ENCODE results near the gene MED12L.

The MED12L gene

DNA sequence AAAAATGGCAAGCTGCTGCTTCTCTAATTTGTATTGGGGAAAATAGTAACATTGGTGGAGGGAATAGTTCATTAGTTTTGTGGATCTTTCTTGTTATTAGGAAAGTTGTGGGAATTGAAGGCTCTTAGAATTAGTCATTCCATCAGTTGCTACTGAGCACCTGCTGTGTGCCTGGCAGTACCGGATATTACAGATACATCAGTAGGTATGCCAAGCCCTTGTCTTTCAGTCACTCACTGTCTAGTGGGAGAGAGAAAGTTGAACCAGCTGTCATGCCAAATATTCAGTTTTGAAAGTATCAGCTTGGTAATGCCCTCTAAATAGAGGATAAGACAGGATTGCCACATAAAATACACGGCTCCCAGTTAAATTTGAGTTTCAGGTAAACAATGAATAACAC, 342.9 kb downstream of the MED12L start:
- DNase-seq, result no peak

DNA sequence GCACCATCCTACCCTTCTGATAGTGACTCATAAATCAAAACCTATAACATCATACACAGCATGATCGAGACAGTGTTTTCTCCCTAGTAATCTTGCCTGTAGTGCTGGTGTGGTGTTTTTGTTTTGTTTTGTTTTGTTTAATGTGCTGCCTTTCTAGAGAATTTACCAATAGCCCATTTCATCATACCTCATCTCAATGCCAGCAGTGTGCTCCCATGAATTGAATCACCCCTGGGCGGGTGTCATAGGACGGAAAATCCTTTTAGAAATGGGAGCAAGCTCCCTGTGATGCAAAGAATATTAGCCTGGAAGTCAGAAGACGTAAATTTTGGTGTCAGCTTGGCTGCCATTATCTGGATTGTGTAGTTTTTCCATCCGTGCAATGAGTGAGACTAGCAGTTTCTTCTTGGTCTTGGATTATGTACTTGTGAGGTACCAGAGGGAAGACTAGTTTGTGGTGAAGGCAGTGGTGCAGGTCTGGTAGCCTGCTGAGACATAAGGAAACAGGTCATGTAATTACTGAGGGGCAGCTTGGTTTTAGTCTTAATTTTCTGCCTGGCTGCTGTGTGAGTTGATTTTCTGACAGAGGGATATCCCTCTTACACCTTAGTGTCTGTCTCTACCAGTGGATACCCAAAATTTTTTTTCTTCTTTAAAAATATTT, 345.5 kb downstream of the MED12L start:
- DNase-seq, result no peak

GRCh38 chr3:151431940-151432339, 346.5 kb downstream of the MED12L start:
- DNase-seq, result no peak

GRCh38 chr3:151432616-151433372, 347.3 kb downstream of the MED12L start:
- DNase-seq, result no peak

DNA sequence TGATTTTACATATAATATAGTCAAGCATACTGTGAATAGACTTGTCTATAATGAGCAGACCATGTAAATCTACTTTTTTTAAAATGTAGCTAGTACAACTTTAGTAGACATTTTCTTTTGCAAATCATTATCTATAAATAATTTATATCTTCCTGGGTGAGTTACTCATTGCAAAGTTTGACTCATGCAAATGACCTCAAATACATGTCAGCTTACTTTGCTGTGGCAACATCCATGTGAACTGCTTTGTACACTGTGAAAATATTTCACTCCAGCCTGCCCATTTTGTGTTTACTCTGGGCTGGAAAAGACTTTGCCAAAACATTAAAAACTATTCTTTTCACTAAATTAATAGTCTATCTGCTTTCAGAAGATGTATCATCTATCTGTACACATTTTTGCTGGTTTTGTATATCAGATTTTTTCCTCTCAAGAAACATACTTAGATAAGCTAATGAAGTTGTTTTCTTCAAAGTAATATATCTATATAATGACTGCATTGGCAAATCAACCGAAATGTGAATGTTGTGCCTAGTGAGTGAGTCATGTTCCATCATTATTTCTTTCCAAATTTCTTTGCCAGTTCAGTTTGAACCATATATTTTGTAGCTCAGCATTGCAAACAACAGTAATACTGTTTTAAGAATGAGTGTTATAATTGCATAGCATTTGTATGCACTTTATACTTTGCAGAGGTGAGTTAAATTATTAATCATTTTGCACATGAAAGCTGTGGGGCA, 348.9 kb downstream of the MED12L start:
- DNase-seq, result no peak

- no peak for DNase-seq
Measured at GRCh38 chr3:151436675-151437446, 351.4 kb downstream of the MED12L start.

- no peak for DNase-seq
Measured at GRCh38 chr3:151437906-151438305, 352.4 kb downstream of the MED12L start.

DNA sequence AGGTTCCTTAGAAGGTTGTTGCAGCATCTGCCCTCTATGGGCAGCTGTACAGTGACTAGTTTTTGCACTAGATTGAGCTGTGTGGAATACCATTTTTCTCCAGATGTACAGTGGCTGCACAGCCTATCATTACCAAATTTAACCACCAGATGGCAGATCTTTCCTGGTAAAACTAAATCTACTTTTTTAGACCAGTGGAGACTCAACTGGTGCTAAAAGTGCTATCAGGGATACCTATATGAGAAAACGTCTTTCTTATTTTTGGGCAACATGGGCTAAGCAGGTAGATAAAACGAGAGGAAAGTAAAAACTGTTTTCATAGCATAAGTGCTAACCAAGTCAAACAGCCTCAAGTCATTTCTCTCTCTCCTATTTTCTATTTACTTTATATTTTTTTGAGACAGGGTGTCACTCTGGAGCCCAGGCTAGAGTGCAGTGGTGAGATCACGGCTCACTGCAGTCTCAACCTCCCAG, 354.2 kb downstream of the MED12L start:
- no peak for DNase-seq

DNA sequence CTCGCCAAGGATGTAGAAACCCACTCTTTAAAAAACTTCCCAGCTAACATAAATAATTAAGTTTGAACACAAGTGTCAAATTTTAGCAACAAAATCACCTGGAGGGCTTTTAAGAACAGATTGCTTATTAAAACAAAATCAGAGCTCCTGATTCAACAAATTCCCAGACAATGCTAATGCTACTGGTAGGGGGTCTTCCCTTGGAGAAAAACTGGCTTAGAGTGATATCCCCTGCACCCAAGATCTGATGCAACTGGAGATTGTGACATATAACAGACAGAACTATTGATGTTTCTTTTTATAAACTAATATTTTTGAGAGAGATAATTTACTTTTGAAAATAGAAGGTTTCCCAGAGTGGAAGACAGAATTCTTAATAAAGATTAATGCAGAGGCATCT, 355.5 kb downstream of the MED12L start:
- no peak for DNase-seq

DNA sequence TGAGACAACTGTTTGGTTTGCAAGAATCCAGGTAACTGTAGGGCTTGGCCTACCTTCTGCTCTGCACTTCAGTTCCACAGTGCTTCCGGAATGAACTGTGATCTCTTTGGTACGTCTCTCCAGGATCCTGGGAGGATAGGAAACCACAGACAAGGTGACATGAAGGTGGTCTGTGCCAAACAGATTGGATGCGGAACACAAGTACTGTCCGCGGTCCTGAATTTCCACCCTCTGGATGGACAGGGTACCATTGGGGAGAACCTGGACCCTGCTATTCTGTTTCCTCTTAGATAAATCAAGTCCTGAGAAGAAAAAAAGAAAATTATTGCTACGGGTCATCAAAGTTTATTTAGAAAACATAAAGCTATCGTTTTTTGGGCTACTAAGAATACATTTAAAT, 358.1 kb downstream of the MED12L start:
- no peak for DNase-seq

- DNase-seq, result no peak
Measured at GRCh38 chr3:151445273-151446001, 360.0 kb downstream of the MED12L start.

DNA sequence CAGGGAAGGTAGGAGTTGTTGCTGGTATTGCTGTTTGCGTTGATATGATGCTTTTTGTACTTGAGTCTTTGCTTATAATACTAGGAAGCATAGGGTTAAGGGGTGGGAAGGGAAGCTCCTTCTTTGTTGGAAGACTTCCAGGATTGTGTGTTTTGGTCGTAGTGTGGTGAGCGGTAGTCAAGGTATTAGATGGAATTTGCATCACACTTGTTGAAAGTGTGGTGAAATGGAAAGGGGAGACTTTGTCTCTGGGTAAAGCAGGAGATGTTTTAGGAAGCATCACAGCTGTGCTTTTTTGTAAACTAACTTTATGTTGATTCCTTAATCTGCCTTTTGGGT, 360.5 kb downstream of the MED12L start:
- no peak for DNase-seq

DNA sequence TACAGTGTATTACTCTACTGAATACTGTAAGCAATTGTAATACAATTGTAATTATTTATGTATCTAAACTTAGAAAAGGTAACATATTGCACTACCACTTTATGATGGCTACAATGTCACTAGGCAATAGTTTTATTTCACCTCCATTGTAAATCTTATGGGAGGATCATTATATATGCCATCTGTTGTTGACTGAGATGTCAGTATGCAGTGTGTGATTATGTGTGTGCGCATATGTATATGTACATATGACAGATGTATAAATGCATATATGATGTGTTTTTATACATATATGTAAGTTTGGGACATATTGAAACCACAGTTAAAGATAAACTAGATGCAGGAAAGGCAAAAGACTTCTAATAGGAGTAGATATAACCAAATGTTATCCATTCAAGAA, 366.9 kb downstream of the MED12L start:
- DNase-seq, result no peak

DNA sequence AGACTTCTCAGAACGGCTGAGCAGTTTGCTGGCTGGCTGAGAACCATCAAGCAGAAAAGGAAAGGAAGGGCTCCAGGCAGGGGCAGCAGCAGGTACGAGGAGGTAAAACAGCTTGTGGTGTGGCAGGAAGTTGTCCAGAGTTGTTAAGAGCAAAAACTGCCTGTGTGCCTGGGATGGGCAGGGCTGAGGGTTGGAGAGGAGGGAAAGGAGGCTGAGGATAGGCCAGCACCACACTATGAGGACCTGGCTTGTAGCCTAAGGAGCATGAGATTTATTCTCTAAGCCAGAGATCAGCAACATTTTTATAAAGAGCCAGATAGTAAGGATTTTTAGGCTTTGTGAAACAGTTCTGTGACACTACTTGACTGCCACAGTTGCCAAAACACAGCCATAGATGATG, 367.4 kb downstream of the MED12L start:
- DNase-seq, result no peak

- no peak for DNase-seq
Measured at GRCh38 chr3:151456065-151456464, 370.6 kb downstream of the MED12L start.

DNA sequence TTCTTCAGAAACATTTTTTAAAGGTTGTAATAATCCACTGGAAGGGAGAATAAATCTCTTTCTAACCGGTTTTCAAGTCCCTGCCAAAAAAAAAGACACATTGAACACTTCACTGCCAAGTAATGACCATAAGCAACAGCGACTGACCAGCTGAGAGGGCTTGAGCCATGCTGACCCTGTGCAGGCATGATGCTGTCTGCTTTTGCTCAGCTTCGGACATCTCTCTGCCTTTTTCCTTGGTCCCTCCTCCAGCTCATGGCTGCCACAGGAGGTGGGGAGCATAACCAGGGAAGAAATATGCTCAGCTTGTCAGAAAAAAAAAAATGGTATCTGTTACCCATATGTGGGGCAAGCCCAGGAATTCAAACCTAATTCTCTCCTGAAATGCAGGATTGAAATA, 373.9 kb downstream of the MED12L start:
- DNase-seq, result no peak

GRCh38 chr3:151460228-151460627, 374.8 kb downstream of the MED12L start:
- no peak for DNase-seq

DNA sequence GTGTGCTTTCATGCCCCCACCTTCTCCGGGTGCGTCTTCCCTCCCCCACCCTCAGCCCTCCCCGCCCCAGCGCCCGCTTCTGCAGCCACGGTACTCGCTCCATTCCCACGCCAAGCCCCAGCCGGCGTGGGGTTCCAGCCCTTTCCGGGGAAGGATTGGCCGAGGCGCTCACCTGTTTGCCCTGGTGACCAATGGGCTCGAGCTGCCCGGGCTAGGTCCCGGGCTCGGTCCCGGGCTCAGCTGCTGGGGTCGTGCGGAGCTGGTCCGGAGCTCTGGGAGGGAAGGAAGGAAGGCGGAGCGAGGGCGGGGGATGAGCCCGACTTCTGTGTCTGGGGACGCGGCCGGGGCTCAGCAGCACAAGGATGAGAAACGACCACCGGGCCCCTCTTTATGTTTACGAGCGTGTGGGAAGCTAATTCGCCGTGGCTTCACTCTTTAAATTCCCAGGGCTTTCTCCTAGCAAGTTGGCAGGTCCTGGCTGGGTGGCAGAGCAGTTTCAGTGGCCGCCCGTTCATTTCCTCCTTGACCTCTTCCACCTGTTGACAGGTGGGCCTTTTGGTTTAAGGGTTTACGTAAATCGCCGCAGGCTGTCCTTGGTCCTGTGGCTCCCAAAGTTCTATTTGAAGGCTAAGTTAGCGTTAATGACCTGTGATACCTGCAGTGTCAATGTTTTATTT, 375.4 kb downstream of the MED12L start, which contains the start of gene IGSF10:
Gene IGSF10, minus strand, starts transcription at position 288 of the 677 bp plus-strand sequence. CDS start 2,352 bp downstream, outside the sequence.
- DNase-seq, result no peak

DNA sequence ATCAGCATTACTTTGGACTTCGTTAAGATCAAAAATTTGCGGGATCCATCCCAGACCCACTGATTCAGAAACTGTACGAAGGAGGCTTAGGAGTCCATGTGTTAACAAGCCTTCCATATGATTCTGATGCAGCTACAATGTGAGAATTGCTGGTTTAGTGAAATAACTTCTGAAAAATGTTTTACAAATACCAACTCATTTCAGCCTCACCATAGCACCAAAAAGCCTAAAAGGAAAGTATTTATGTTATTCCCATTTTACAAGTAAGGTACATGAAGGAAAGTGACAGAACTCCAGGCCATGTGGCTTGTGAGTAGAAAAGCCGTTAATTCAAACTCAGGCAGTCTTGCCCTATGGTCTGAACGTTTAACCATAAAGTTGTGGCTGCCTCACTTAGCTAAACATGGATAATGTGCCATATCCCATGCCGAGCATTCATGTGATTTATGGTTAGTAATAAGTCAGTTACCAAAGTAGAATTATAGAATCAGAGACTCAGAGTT, 376.9 kb downstream of the MED12L start:
- DNase-seq, result no peak

GRCh38 chr3:151462991-151463390, 377.5 kb downstream of the MED12L start:
- DNase-seq, result no peak

- DNase-seq, result no peak
Measured at GRCh38 chr3:151467069-151467468, 381.6 kb downstream of the MED12L start.

Measured in stimulated activated CD4-positive, alpha-beta T cell treated with anti-CD3 and anti-CD28 coated beads, Interleukin-15, amount 100 ng/mL, for 24 hours (primary cell).